NT2/D1 (cell line): Measurements from ENCODE around the gene C10orf88.

Experiments
- YY1 ChIP-seq: IDR thresholded peaks from 2 replicates; pipeline ENCODE4 v1.6.1; 2011; ENCODE audit not compliant: insufficient read length, insufficient read depth
- ZNF274 ChIP-seq: IDR thresholded peaks from 2 replicates; pipeline ENCODE4 v1.6.1; 2011; ENCODE audit warnings: mild to moderate bottlenecking, low read depth, low read length

- TF ChIP-seq YY1 (no peak), ZNF274 (no peak)
Measured at GRCh38 chr10:122884166-122884565, 69.9 kb downstream of the C10orf88 start.
